ENCODE measurements around the gene KLF9.

The KLF9 gene

GRCh38 chr9:70421272-70422180, 7.1 kb upstream of the KLF9 start:
- no peak for DNase-seq

GRCh38 chr9:70420441-70421271, 6.2 kb upstream of the KLF9 start:
- DNase-seq = peak; percentile 43

- peak; percentile 88 for DNase-seq
Measured at GRCh38 chr9:70419556-70420440, 5.3 kb upstream of the KLF9 start.

- peak; percentile 85 for DNase-seq
Measured at GRCh38 chr9:70418822-70419555, 4.5 kb upstream of the KLF9 start.

GRCh38 chr9:70415476-70415875, 1.0 kb upstream of the KLF9 start:
- no peak for DNase-seq

GRCh38 chr9:70415041-70415440, 584 bp upstream of the KLF9 start:
- DNase-seq = no peak

GRCh38 chr9:70413464-70413798, 1.0 kb downstream of the KLF9 start:
- no peak for DNase-seq

GRCh38 chr9:70412832-70413463, 1.5 kb downstream of the KLF9 start:
- peak; percentile 20 for DNase-seq

GRCh38 chr9:70411930-70412831, 2.3 kb downstream of the KLF9 start:
- DNase-seq = peak; percentile 75

GRCh38 chr9:70411121-70411929, 3.1 kb downstream of the KLF9 start:
- DNase-seq = peak; percentile 50

GRCh38 chr9:70410368-70410767, 4.1 kb downstream of the KLF9 start:
- DNase-seq = peak; percentile 21

- no peak for DNase-seq
Measured at GRCh38 chr9:70409800-70410199, 4.7 kb downstream of the KLF9 start.

GRCh38 chr9:70409280-70409679, 5.2 kb downstream of the KLF9 start:
- DNase-seq = no peak

GRCh38 chr9:70408393-70409040, 5.9 kb downstream of the KLF9 start:
- DNase-seq = no peak

GRCh38 chr9:70407081-70407503, 7.4 kb downstream of the KLF9 start:
- DNase-seq = no peak

- DNase-seq = peak; percentile 49
Measured at GRCh38 chr9:70406434-70406862, 8.0 kb downstream of the KLF9 start.

- DNase-seq = no peak
Measured at GRCh38 chr9:70405808-70406433, 8.5 kb downstream of the KLF9 start.

- DNase-seq = no peak
Measured at GRCh38 chr9:70404261-70404660, 10.2 kb downstream of the KLF9 start.

GRCh38 chr9:70403618-70404025, 10.8 kb downstream of the KLF9 start:
- DNase-seq = no peak
